Endodermal cell (in vitro differentiated cells): ENCODE results near the gene AMMECR1. TPM values are rescaled to one million over a fixed set of nuclear protein-coding genes. Genes with fewer than 3 reads are reported as not detected.
A peak's percentile ranks its signal among the peaks of the same experiment; 100 is the strongest.

Experiments used
- DNase-seq: peaks from one replicate; pipeline ENCODE4 v3.0.0-alpha.2; 2017
- H3K27ac ChIP-seq: 2 replicates; pipeline ENCODE4 v1.5.1; 2013; ENCODE audit warnings: mild to moderate bottlenecking, low read depth, low read length, moderate library complexity
- H3K27me3 ChIP-seq: 2 replicates; pipeline ENCODE4 v1.6.1; 2013; ENCODE audit warnings: mild to moderate bottlenecking, low read length, moderate library complexity; ENCODE audit not compliant: insufficient read depth, control insufficient read depth, poor library complexity, severe bottlenecking
- H3K36me3 ChIP-seq: 2 replicates; pipeline ENCODE4 v1.7.0; 2013; ENCODE audit warnings: mild to moderate bottlenecking, low read length, moderate library complexity; ENCODE audit not compliant: control insufficient read depth, insufficient read depth
- H3K4me1 ChIP-seq: one replicate; pipeline ENCODE4 v1.7.0; 2013; ENCODE audit warnings: low read length; ENCODE audit not compliant: control insufficient read depth, insufficient read depth
- H3K4me3 ChIP-seq: 2 replicates; pipeline ENCODE4 v1.5.1; 2013; ENCODE audit warnings: mild to moderate bottlenecking, low read length, moderate library complexity
- H3K9ac ChIP-seq: 2 replicates; pipeline ENCODE4 v1.6.1; 2013; ENCODE audit warnings: mild to moderate bottlenecking, low read length, moderate library complexity; ENCODE audit not compliant: poor library complexity, severe bottlenecking; ENCODE audit errors: extremely low read depth
- H3K9me3 ChIP-seq: 2 replicates; pipeline ENCODE4 v1.6.1; 2013; ENCODE audit warnings: mild to moderate bottlenecking, low read length, moderate library complexity; ENCODE audit not compliant: control insufficient read depth
- H3K27ac Mint-ChIP-seq: 2 replicates; pipeline ENCODE4 v1.8.0; 2020; ENCODE audit warnings: mixed read lengths
- H3K27me3 Mint-ChIP-seq: 2 replicates; pipeline ENCODE4 v1.8.0; 2021; ENCODE audit warnings: mild to moderate bottlenecking, mixed read lengths; ENCODE audit not compliant: insufficient read depth
- H3K36me3 Mint-ChIP-seq: 2 replicates; pipeline ENCODE4 v1.8.0; 2020; ENCODE audit warnings: low read depth, mixed read lengths
- H3K4me1 Mint-ChIP-seq: 2 replicates; pipeline ENCODE4 v1.8.0; 2020; ENCODE audit warnings: mixed read lengths
- H3K4me3 Mint-ChIP-seq: 2 replicates; pipeline ENCODE4 v1.8.0; 2020; ENCODE audit warnings: mild to moderate bottlenecking, moderate library complexity, mixed read lengths
- H3K9me3 Mint-ChIP-seq: 2 replicates; pipeline ENCODE4 v1.8.0; 2020; ENCODE audit warnings: mild to moderate bottlenecking, mixed read lengths
- CTCF ChIP-seq: fragments of 200-600 bp; sonication (generic); conservative IDR thresholded peaks from 2 replicates; pipeline ENCODE4 v1.5.0; 2021; ENCODE audit warnings: antibody characterized with exemption, mild to moderate bottlenecking
- WGBS, 2 experiments: methylation state at CpG; one replicate each; pipeline versions ENCODE4 v1.1.5 to v1.1.7; 2013; ENCODE audit warnings: missing lambda C conversion rate in 2 of 2, mixed read lengths in 1 of 2; ENCODE audit not compliant: insufficient coverage in 1 of 2, insufficient read length in 1 of 2; 5-methylcytosine and 5-hydroxymethylcytosine counted together
- total RNA-seq, 2 donors: library from RNA; stranded (reverse); fragmentation: NEBNext Ultra II Directional in 1 of 2; extraction: Animal tissue kit (Norgen Biotek cat#: 25700) in 1 of 2; gene quantifications; 2 replicates in 1 of 2; 3 replicates in 1 of 2; pipeline ENCODE4 v1.2.1, GENCODE V29; 2021

The AMMECR1 gene
- total RNA-seq, 2 donors from 2014 or later = 26.8 to 62.2 TPM

GRCh38 chrX:110180176-110180927 lies 137.5 kb downstream of the AMMECR1 start:
- Histone ChIP-seq H3K27ac (no peak overlapping the region), H3K36me3 (peaks cover 3% of the 10 kb centered on the region), H3K4me3 (no peak overlapping the region), H3K9me3 (no peaks in the 10 kb centered on the region), H3K4me1 (no peaks in the 10 kb centered on the region), H3K27me3 (no peaks in the 10 kb centered on the region), H3K9ac (no peak overlapping the region)
- no peak for DNase-seq
- Mint-ChIP-seq H3K27ac (no peak overlapping the region), H3K36me3 (peaks cover 17% of the 10 kb centered on the region), H3K27me3 (no peaks in the 10 kb centered on the region), H3K4me3 (no peak overlapping the region), H3K9me3 (no peaks in the 10 kb centered on the region), H3K4me1 (peaks cover 4% of the 10 kb centered on the region)
- 89% methylated on average over 5 of the region's 5 CpGs; no CpG with 5 or more reads in 1 of the 2 experiments for WGBS, 2 experiments
- no peak for TF ChIP-seq CTCF

GRCh38 chrX:110178179-110178865 lies 139.6 kb downstream of the AMMECR1 start:
- TF ChIP-seq CTCF = no peak
- DNase-seq = peak; percentile 3
- Histone ChIP-seq H3K9ac (no peak overlapping the region), H3K27me3 (no peaks in the 10 kb centered on the region), H3K27ac (no peak overlapping the region), H3K9me3 (no peaks in the 10 kb centered on the region), H3K4me3 (no peak overlapping the region), H3K36me3 (no peaks in the 10 kb centered on the region), H3K4me1 (no peaks in the 10 kb centered on the region)
- Mint-ChIP-seq H3K36me3 (peaks cover 25% of the 10 kb centered on the region), H3K9me3 (no peaks in the 10 kb centered on the region), H3K27ac (no peak overlapping the region), H3K4me1 (peaks cover 6% of the 10 kb centered on the region), H3K4me3 (no peak overlapping the region), H3K27me3 (no peaks in the 10 kb centered on the region)
- WGBS, 2 experiments = 95% methylated on average over 4 of the region's 5 CpGs; no CpG with 5 or more reads in 1 of the 2 experiments

GRCh38 chrX:110175696-110176095 lies 142.2 kb downstream of the AMMECR1 start:
- Histone ChIP-seq H3K27ac (no peak overlapping the region), H3K9ac (no peak overlapping the region), H3K36me3 (no peaks in the 10 kb centered on the region), H3K4me1 (no peaks in the 10 kb centered on the region), H3K4me3 (no peak overlapping the region), H3K9me3 (no peaks in the 10 kb centered on the region), H3K27me3 (no peaks in the 10 kb centered on the region)
- H3K27ac Mint-ChIP-seq = no peak overlapping the region
- 95% methylated on average over 3 of the region's 3 CpGs; no CpG with 5 or more reads in 1 of the 2 experiments for WGBS, 2 experiments
- no peaks in the 10 kb centered on the region for H3K27me3 Mint-ChIP-seq
- no peaks in the 10 kb centered on the region for H3K9me3 Mint-ChIP-seq
- peak; percentile 20 for DNase-seq
- H3K36me3 Mint-ChIP-seq = peaks cover 35% of the 10 kb centered on the region
- H3K4me3 Mint-ChIP-seq = no peak overlapping the region
- TF ChIP-seq CTCF = no peak
- H3K4me1 Mint-ChIP-seq = peaks cover 6% of the 10 kb centered on the region
